Lung (tissue), 12 donors: Measurements from ENCODE around the gene RPL23. TPM values are rescaled to one million over a fixed set of nuclear protein-coding genes. Genes with fewer than 3 reads are reported as not detected.

ENCODE experiments used
- ATAC-seq: fragments of 200-7000 bp; cut with Tn5 transposase; one replicate; pipeline ENCODE4 v1.9.1; 2020; ENCODE audit warnings: moderate number of reproducible peaks; ENCODE audit not compliant: insufficient read depth, low FRiP score
- DNase-seq, 3 donors: peaks; one replicate each; pipeline ENCODE4 v3.0.0-alpha.2; 2013 to 2017
- H3K27ac ChIP-seq, 2 donors: one replicate each; pipeline ENCODE4 v1.5.1; 2013; ENCODE audit warnings: mild to moderate bottlenecking in 2 of 2, moderate library complexity in 2 of 2, control low read depth in 1 of 2, inconsistent platforms in 1 of 2, low read depth in 1 of 2, low read length in 1 of 2
- H3K27me3 ChIP-seq, 3 donors: one replicate each; pipeline ENCODE4 v1.5.1; 2013; ENCODE audit warnings: low read length in 2 of 3; ENCODE audit not compliant: control insufficient read depth in 3 of 3, insufficient read depth in 3 of 3
- H3K36me3 ChIP-seq, 4 donors: one replicate each; pipeline ENCODE4 v1.5.1; 2013; ENCODE audit warnings: low read length in 4 of 4, mild to moderate bottlenecking in 1 of 4, moderate library complexity in 1 of 4; ENCODE audit not compliant: control insufficient read depth in 4 of 4, insufficient read depth in 4 of 4
- H3K4me1 ChIP-seq, 5 donors: one replicate each; pipeline ENCODE4 v1.5.1; 2013; ENCODE audit warnings: low read length in 5 of 5, mild to moderate bottlenecking in 2 of 5, moderate library complexity in 1 of 5; ENCODE audit not compliant: control insufficient read depth in 5 of 5, insufficient read depth in 5 of 5
- H3K4me3 ChIP-seq: one replicate; pipeline ENCODE4 v1.5.1; 2013; ENCODE audit warnings: mild to moderate bottlenecking, control low read depth, moderate library complexity
- H3K9ac ChIP-seq, 2 donors: one replicate each; pipeline ENCODE4 v1.5.1; 2013; ENCODE audit warnings: low read length in 2 of 2, control low read depth in 1 of 2; ENCODE audit not compliant: insufficient read depth in 1 of 2
- H3K9me3 ChIP-seq, 4 donors: one replicate each; pipeline ENCODE4 v1.5.1; 2013; ENCODE audit warnings: low read length in 3 of 4, mild to moderate bottlenecking in 1 of 4, moderate library complexity in 1 of 4; ENCODE audit not compliant: control insufficient read depth in 4 of 4, insufficient read depth in 3 of 4
- CTCF ChIP-seq: IDR thresholded peaks from 2 replicates; pipeline ENCODE4 v1.5.1; 2012; ENCODE audit warnings: mild to moderate bottlenecking; ENCODE audit errors: control extremely low read depth, extremely low read depth
- WGBS, 2 donors: extraction: QIAGEN DNeasy Blood & Tissue Kit; methylation state at CpG; one replicate each; pipeline ENCODE4 v1.1.7; 2013; 5-methylcytosine and 5-hydroxymethylcytosine counted together
- polyA plus RNA-seq, 2 donors: library from polyadenylated mRNA; stranded (reverse); fragments of 200-250 nt; gene quantifications; one replicate each; pipeline ENCODE4 v1.2.1, GENCODE V29; 2013
- total RNA-seq, 2 donors: library from RNA; depleted of rRNA in 1 of 2; stranded (reverse); fragments of >200 nt in 1 of 2; gene quantifications; one replicate each; pipeline ENCODE4 v1.2.1, GENCODE V29; 2014 to 2021
- donor health status: control.
- donor health status: control.
- donor health status: Bipolar disorder and iron deficiency.
- donor health status: healthy.
- donor health status: DM: yes; HTN: yes; CAD: no.

The RPL23 gene
- total and polyA plus RNA-seq, 4 donors = 989 to 4,467 (median 1,773) TPM

GRCh38 chr17:38851434-38851833 is 2.1 kb downstream of the RPL23 start:
- Histone ChIP-seq H3K9me3 (no peaks in the 10 kb centered on the region), H3K27me3 (no peaks in the 10 kb centered on the region), H3K4me3 (peak overlapping the region; percentile 31), H3K36me3 (peaks cover 35 to 41% (median 39%) of the 10 kb centered on the region in 4 donors), H3K9ac (peak overlapping the region; percentile 47 to 100), H3K4me1 (peaks cover 3 to 18% (median 14%) of the 10 kb centered on the region in 5 donors), H3K27ac (peak overlapping the region in 1 of 2 donors; percentile 31)
- ATAC-seq (no peak), DNase-seq (no peak)
- TF ChIP-seq CTCF = no peak
- 34 to 51% methylated on average over 2 of the region's 2 CpGs for WGBS, 2 donors

GRCh38 chr17:38850374-38850773 is 3.1 kb downstream of the RPL23 start:
- WGBS, 2 donors = 78 to 88% methylated on average over 7 of the region's 7 CpGs
- no peak for TF ChIP-seq CTCF
- peaks cover 3 to 18% (median 14%) of the 10 kb centered on the region in 5 donors for H3K4me1 ChIP-seq
- no peak for DNase-seq
- ATAC-seq = no peak
- no peak overlapping the region for H3K27ac ChIP-seq
- H3K36me3 ChIP-seq = peaks cover 35 to 41% (median 39%) of the 10 kb centered on the region in 4 donors
- no peaks in the 10 kb centered on the region for H3K27me3 ChIP-seq
- no peaks in the 10 kb centered on the region for H3K9me3 ChIP-seq
- no peak overlapping the region for H3K4me3 ChIP-seq
- peak overlapping the region in 1 of 2 donors; percentile 100 for H3K9ac ChIP-seq

GRCh38 chr17:38848939-38849605 is 4.4 kb downstream of the RPL23 start:
- Histone ChIP-seq H3K27me3 (no peaks in the 10 kb centered on the region), H3K36me3 (peaks cover 35 to 41% (median 39%) of the 10 kb centered on the region in 4 donors), H3K9ac (no peak overlapping the region), H3K27ac (no peak overlapping the region), H3K4me3 (no peak overlapping the region), H3K4me1 (peaks cover under 1 to 18% (median 14%) of the 10 kb centered on the region in 5 donors), H3K9me3 (no peaks in the 10 kb centered on the region)
- no peak for ATAC-seq
- no peak for TF ChIP-seq CTCF
- 82 to 83% methylated on average over 16 of the region's 16 CpGs for WGBS, 2 donors
- no peak for DNase-seq
